22Rv1 (cell line): Measurements from ENCODE around the gene HECTD1.

Source experiments
- CTCF ChIP-seq: fragments of 450-650 bp; IDR thresholded peaks from 2 replicates; pipeline ENCODE4 v1.5.1; 2017; ENCODE audit warnings: mild to moderate bottlenecking
- ZFX ChIP-seq: fragments of 450-650 bp; IDR thresholded peaks from 2 replicates; pipeline ENCODE4 v1.6.1; 2017; ENCODE audit warnings: antibody characterized with exemption, borderline replicate concordance

- no peak for TF ChIP-seq CTCF
- no peak for TF ChIP-seq ZFX
These were observed 96.7 kb downstream of the HECTD1 start for GRCh38 chr14:31110872-31111271.
